Measurements from ENCODE around the gene TSC2. TPM values are rescaled to one million over a fixed set of nuclear protein-coding genes. Genes with fewer than 3 reads are reported as not detected.

TSC2 gene
- total and polyA plus RNA-seq, 12 donors, result 18.6 to 333 (median 92.6) TPM

- Histone ChIP-seq H3K27me3 (no peaks in the 10 kb centered on the region), H3K4me3 (no peak overlapping the region), H3K27ac (no peak overlapping the region), H3K36me3 (replicated peaks in 1 of 2) (peaks cover 0 to 35% of the 10 kb centered on the region in 2 donors), H3K4me1 (replicated peaks in 1 of 2) (peaks cover 18 to 42% of the 10 kb centered on the region in 2 donors), H3K9me3 (replicated peaks in 1 of 3) (no peaks in the 10 kb centered on the region)
- TF ChIP-seq POLR2A (IDR thresholded peaks at IDR 0.05), result no peak
- TF ChIP-seq CTCF (IDR thresholded peaks at IDR 0.05), result no peak
- intact Hi-C loops (cut with DNase I), result loop anchor here in 1 of 2 donors (5.0 kb wide), 1 partner anchor 147 kb away; no protein-coding TSS in a partner anchor
- DNase-seq, result no peak
- 67 to 74% (median 74%) methylated on average over 15 to 34 of the region's 34 CpGs for WGBS, 4 donors
These were observed 42.8 kb upstream of the TSC2 start for GRCh38 chr16:2004795-2005517.

- Histone ChIP-seq H3K27ac (no peak overlapping the region), H3K36me3 (replicated peaks in 1 of 2) (peaks cover 0 to 28% of the 10 kb centered on the region in 2 donors), H3K4me3 (no peak overlapping the region), H3K27me3 (no peaks in the 10 kb centered on the region), H3K9me3 (replicated peaks in 1 of 3) (no peaks in the 10 kb centered on the region), H3K4me1 (replicated peaks in 1 of 2) (peaks cover 24 to 48% of the 10 kb centered on the region in 2 donors)
- WGBS, 4 donors, result 50 to 63% (median 55%) methylated on average over 10 to 21 of the region's 21 CpGs
- DNase-seq, result no peak
- intact Hi-C loops (cut with DNase I), result loop anchor here in 1 of 2 donors (5.0 kb wide), 1 partner anchor 147 kb away; no protein-coding TSS in a partner anchor
- TF ChIP-seq POLR2A (IDR thresholded peaks at IDR 0.05) (no peak), CTCF (IDR thresholded peaks at IDR 0.05) (no peak)
These were observed 42.1 kb upstream of the TSC2 start for GRCh38 chr16:2005646-2006045.

- no peak for DNase-seq
- Histone ChIP-seq H3K27ac (no peak overlapping the region), H3K36me3 (replicated peaks in 1 of 2) (peaks cover 0 to 22% of the 10 kb centered on the region in 2 donors), H3K27me3 (no peaks in the 10 kb centered on the region), H3K9me3 (replicated peaks in 1 of 3) (no peaks in the 10 kb centered on the region), H3K4me3 (no peak overlapping the region), H3K4me1 (replicated peaks in 1 of 2) (peaks cover 24 to 49% of the 10 kb centered on the region in 2 donors)
- no peak for TF ChIP-seq POLR2A (IDR thresholded peaks at IDR 0.05)
- no peak for TF ChIP-seq CTCF (IDR thresholded peaks at IDR 0.05)
- intact Hi-C loops (cut with DNase I), result loop anchor here in 1 of 2 donors (5.0 kb wide), 1 partner anchor 146 kb away; no protein-coding TSS in a partner anchor
- 84 to 97% (median 89%) methylated on average over 4 to 8 of the region's 8 CpGs for WGBS, 4 donors
These were observed 41.5 kb upstream of the TSC2 start for GRCh38 chr16:2006317-2006716.

- H3K36me3 ChIP-seq (replicated peaks in 1 of 2), result peaks cover 0 to 12% of the 10 kb centered on the region in 2 donors
- H3K27me3 ChIP-seq, result no peaks in the 10 kb centered on the region
- H3K4me1 ChIP-seq (replicated peaks in 1 of 2), result peaks cover 24 to 49% of the 10 kb centered on the region in 2 donors
- intact Hi-C loops (cut with DNase I), result loop anchor here in 1 of 2 donors (5.0 kb wide), 1 partner anchor 145 kb away; no protein-coding TSS in a partner anchor
- TF ChIP-seq CTCF (IDR thresholded peaks at IDR 0.05) (no peak), POLR2A (IDR thresholded peaks at IDR 0.05) (no peak)
- H3K4me3 ChIP-seq, result no peak overlapping the region
- no peaks in the 10 kb centered on the region for H3K9me3 ChIP-seq (replicated peaks in 1 of 3)
- WGBS, 4 donors, result 54 to 88% (median 78%) methylated on average over 7 to 16 of the region's 16 CpGs
- no peak for DNase-seq
- no peak overlapping the region for H3K27ac ChIP-seq
These were observed 40.5 kb upstream of the TSC2 start for GRCh38 chr16:2007081-2007836.
